Raji (cell line): Measurements from ENCODE around the gene FOXP1.

Experiments used
- POLR2A ChIP-seq: IDR thresholded peaks from 2 replicates; pipeline ENCODE4 v1.6.1; 2011; ENCODE audit warnings: low read depth, low read length, control low read depth; ENCODE audit not compliant: insufficient read depth

The FOXP1 gene

GRCh38 chr3:71206305-71207165 is 377.0 kb downstream of the FOXP1 start:
- no peak for TF ChIP-seq POLR2A

- no peak for TF ChIP-seq POLR2A
Observed at GRCh38 chr3:71203727-71204488, 379.6 kb downstream of the FOXP1 start.

GRCh38 chr3:71202848-71203533 is 380.5 kb downstream of the FOXP1 start:
- TF ChIP-seq POLR2A, result no peak

- TF ChIP-seq POLR2A, result no peak
Observed at GRCh38 chr3:71201939-71202338, 381.6 kb downstream of the FOXP1 start.

- TF ChIP-seq POLR2A, result no peak
Observed at GRCh38 chr3:71197841-71198565, 385.5 kb downstream of the FOXP1 start.

GRCh38 chr3:71195492-71195891 is 388.0 kb downstream of the FOXP1 start:
- TF ChIP-seq POLR2A, result no peak

GRCh38 chr3:71194785-71195184 is 388.7 kb downstream of the FOXP1 start:
- no peak for TF ChIP-seq POLR2A

- no peak for TF ChIP-seq POLR2A
Observed at GRCh38 chr3:71191031-71191482, 392.5 kb downstream of the FOXP1 start.

- TF ChIP-seq POLR2A, result no peak
Observed at GRCh38 chr3:71189480-71189879, 394.0 kb downstream of the FOXP1 start.

- no peak for TF ChIP-seq POLR2A
Observed at GRCh38 chr3:71187715-71188114, 395.8 kb downstream of the FOXP1 start.

GRCh38 chr3:71186801-71187200 is 396.7 kb downstream of the FOXP1 start:
- TF ChIP-seq POLR2A, result no peak

GRCh38 chr3:71185733-71186455 is 397.6 kb downstream of the FOXP1 start:
- no peak for TF ChIP-seq POLR2A

GRCh38 chr3:71184252-71184651 is 399.3 kb downstream of the FOXP1 start:
- no peak for TF ChIP-seq POLR2A

- TF ChIP-seq POLR2A, result no peak
Observed at GRCh38 chr3:71183549-71183948, 400.0 kb downstream of the FOXP1 start.
